ENCODE measurements around the gene CD177.
"Not testable (repeated sequence)": the region's sequence is repeated elsewhere in the genome, so short reads cannot be mapped to it uniquely, and the experiment has no call there.

CD177 gene, protein sequence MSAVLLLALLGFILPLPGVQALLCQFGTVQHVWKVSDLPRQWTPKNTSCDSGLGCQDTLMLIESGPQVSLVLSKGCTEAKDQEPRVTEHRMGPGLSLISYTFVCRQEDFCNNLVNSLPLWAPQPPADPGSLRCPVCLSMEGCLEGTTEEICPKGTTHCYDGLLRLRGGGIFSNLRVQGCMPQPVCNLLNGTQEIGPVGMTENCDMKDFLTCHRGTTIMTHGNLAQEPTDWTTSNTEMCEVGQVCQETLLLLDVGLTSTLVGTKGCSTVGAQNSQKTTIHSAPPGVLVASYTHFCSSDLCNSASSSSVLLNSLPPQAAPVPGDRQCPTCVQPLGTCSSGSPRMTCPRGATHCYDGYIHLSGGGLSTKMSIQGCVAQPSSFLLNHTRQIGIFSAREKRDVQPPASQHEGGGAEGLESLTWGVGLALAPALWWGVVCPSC

DNA sequence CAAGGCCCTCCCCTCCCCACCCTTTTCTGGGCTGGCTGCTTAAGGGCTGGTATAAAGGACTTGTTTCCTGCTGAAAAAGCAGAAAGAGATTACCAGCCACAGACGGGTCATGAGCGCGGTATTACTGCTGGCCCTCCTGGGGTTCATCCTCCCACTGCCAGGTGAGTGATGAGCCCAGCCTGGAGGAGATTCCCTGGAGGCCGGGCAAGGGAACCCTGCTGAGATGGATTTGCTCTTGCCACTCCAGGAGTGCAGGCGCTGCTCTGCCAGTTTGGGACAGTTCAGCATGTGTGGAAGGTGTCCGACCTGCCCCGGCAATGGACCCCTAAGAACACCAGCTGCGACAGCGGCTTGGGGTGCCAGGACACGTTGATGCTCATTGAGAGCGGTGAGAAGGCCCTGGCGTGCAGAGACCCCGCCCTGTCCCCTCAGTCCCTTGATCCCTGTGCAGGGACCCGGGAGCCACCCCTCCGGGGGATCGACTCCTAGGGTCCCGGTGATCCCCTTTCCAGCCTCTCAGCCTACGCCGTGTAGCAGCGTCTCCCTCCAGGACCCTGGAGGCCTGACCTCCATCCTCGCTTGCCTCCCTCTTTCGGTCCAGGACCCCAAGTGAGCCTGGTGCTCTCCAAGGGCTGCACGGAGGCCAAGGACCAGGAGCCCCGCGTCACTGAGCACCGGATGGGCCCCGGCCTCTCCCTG, at the start of gene CD177:
Gene CD177, plus strand, starts transcription at position 81 of the 699 bp plus-strand sequence. Its CDS starts 29 bp downstream, at position 110.
- no peak for DNase-seq (ENCODE audit: low read depth)

DNA sequence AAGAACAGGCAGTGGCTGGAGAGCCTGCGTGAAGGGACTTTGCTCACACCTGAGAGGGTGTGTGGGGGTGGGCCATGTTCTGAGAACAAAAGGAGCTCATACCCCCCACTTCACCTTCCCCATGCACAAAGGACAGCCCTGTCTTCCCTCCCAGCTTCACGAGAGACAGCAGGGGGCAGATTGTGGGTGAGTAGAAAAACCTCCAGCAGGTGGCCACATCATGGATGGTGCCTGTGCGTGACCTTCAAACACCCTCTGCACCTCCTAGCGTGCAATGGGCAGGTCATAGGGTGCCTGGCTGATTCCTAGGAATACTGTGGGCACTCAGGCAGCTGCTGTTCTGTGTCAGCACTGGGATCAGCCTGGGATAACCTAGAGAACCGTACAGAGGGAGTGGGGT, 47.8 kb upstream of the CD177 start:
- DNase-seq (ENCODE audit: low read depth): no peak

DNA sequence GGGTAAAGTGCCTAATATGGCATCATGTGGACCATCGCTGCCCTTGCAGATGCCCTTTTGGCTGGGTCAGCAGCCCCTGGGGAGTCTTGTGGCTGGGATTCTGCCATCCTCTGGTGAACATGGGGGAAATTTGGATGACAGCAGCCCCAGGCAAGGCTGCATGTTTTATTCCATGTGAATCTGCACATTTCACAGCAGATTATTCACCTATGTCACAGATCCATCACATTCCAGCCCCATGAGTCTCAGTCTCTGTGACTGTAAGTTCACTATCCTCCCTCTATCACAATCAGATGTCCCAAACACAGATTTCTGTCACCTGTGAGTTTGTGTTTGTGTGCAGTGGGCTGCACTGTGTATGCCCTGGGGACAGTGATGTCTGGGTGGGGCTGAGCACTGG, 47.4 kb upstream of the CD177 start:
- no peak for DNase-seq (ENCODE audit: low read depth)

DNA sequence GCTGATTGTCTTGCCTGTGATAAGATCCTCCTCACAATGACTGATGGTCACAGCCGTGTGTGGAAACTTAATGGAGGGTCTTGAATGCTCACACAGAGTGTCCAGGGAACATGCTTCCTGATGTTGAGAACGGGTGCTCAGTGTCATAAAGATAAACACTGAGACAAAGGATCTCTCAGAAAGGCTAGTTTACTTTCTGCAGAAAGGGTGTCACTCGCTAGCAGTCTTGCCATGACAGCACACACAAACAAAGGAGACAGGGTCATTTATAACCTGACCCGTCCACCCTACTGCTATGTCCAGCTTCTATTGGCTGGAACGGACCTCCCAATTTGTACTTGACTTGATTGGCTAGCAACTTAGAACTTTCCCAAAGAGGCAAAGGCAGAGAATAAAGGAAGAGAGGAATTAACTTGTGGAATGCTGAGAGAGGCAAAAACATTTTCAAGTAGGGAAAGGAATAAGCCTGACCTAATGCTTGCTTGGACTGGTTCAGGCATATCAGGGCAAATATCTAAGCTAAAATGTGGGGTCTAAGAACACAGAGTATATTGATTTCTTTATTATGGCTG, 45.2 kb upstream of the CD177 start:
- DNase-seq (ENCODE audit: low read depth): no peak

DNA sequence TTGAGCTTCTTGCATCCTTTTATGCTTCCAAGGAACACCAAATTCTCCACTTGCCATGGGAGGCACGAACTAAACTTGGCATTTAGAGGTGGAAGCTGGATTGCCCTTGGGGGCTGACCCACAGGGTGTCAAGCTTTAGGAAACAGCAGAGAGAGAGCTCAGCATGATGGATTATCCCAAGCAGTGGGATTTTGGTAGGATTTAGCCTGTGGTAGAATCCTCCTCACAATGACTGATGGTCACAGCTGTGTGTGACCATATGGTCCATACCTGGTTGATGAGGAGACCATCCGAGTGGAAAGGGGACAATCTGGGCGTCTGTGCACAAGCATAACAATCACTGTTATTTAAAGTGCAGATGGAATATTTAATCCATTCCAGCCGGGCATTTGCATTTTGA, 44.0 kb upstream of the CD177 start:
- no peak for DNase-seq (ENCODE audit: low read depth)

DNA sequence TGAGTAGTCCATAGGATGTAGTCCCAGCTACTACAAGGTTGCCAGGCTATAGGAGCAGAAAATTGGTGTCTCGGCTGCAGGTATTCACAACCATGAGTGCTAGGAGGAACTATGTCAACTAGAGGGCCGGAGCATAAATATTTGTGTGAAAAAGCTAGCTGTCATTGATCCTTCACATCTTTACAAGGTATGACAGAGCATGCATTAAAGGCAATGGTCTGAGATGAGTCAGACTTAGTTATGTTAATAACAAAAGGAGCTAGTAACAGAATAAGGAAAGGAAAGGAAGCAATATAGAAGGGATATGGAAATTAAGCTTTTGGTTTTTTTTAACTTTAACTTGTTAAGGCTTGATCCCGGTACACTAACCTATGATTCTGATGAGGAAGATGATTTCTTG, 43.3 kb upstream of the CD177 start:
- DNase-seq (ENCODE audit: low read depth): no peak

DNA sequence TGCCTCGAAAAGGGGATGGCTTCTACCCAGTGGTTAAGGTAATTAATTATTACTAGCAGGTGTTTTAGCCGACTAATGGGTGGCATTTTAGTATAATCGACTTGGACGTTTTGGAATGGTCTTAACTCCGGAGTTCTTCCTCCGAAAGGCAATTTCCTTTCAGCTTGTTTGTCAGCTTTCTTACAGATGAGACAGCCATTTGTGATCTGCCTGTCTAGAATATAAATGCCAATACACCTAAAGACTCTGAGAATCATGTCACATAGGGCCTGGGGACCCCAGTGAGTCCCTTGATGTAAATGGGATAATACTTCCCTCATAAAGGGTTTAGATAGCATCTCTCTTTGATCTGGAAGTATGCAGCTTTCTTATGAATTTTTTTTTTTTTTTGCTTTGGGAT, 42.2 kb upstream of the CD177 start:
- no peak for DNase-seq (ENCODE audit: low read depth)

DNA sequence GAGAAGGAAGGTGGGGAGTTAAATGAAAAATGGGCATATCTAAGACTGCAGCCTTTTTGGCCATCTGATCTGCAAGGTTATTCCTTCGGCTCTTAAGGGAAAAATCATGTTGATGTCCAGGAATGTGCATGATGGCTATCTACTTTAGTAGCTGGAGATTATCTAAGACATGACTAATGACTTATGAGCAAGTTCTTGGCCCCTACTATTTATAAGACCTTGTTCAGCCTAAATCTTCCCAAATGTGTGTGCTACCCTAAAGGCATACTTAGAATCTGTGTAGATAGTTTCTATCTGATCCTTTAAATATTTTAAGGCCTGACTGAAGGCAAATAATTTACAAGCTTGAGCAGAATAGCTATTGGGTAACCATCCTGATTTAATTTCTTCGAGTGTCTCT, 41.8 kb upstream of the CD177 start:
- DNase-seq (ENCODE audit: low read depth): no peak

DNA sequence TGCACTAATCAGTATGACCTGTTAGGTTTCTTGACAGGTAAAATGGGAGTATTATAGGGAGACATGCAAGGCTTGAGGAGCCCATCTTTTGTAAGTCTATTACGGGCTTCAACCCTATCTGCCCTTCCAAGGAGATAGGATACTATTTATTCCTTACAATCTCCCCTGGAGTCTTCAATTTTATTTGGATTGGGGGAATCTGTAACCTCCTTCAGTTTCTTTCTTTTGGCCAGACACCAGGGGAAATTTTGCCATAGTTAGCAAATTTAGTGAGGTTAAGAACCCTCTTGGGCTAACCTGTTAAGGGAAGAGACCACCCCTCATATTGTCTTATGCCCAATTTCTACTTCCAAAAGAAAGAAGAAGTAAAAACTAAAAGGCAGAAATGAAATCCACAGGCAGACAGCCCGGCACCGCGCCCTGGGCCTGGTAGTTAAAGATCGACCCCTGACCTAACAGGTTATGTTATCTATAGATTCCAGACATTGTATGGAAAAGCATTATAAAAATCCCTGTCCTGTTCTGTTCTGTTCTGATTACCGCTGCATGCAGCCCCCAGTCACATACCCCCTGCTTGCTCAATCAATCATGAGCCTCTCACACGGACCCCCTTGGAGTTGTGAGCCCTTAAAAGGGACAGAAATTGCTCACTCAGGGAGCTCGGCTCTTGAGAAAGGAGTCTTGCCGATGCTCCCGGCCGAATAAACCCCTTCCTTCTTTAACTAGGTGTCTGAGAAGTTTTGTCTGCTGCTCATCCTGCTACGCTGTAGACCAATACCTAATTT, 39.6 kb upstream of the CD177 start:
- no peak for DNase-seq (ENCODE audit: low read depth)

DNA sequence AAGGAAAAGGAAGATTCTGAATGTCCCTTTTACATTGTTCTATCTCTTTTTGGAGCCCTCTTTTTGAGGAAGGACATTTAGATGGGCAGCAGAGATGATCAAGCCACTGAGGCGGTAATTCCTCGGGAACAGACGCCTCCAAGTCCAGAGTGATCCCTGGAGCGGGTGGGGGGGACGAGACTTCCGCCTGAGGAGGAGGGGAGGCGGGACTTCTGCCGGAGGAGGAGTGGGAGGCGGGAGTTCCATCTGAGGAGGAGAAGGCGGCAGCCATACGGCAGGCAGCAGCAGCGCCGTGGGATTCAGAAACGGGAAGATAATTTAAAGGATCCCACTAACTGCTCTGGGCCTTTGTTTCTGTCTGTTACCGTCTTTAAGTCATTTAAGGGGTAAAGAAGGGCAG, 37.6 kb upstream of the CD177 start:
- no peak for DNase-seq (ENCODE audit: low read depth)

DNA sequence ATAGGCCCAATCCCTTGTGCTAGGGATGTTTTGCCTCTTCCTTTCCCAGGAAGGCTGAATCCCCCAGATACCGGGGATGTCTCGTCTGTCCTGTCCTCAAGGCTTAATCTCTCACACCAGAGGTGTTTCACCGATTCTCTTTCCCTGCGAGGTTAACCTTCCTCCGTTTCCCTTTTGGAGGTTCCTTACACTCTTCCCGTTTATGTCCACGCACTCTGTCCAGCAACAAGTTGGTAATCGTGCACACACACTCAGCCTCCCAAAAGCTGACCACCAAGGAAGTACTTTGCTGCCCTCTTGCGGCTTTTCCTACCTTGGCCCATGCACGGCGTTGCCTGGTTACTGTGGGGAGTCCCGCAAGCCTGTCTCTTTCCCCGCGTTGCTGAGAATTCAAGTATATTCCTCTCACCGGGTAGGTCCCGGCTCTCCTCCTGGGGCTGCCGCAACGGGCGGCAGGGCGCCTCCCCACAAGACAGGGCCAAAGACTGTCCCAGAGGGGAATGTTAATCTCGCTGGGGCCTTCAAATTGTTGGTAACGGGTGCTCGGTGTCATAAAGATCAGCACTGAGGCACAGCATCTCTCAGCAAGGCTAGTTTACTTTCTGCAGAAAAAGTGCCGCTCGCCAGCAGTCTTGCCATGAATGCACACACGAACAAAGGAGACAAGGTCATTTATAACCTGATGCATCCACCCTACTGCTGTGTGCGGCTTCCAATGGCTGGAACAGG, 36.7 kb upstream of the CD177 start:
- DNase-seq (ENCODE audit: low read depth): no peak

DNA sequence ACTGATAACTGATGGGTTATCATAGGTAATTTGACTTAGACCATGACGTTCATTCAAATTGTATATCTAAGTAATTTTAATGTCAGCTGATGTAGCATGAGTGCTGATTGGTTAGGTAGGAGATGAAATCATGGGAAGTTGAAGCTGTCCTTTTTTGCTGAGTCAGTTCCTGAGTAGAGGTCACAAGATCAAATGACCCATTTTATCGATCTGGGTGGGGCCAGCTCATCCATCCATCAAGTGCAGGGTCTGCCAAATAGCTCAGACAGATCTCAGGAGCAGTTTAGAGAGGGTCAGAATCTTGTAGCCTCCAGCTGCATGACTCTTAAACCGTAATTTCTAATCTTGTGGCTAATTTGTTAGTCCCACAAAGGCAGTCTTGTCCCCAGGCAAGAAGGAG, 35.3 kb upstream of the CD177 start:
- no peak for DNase-seq (ENCODE audit: low read depth)

DNA sequence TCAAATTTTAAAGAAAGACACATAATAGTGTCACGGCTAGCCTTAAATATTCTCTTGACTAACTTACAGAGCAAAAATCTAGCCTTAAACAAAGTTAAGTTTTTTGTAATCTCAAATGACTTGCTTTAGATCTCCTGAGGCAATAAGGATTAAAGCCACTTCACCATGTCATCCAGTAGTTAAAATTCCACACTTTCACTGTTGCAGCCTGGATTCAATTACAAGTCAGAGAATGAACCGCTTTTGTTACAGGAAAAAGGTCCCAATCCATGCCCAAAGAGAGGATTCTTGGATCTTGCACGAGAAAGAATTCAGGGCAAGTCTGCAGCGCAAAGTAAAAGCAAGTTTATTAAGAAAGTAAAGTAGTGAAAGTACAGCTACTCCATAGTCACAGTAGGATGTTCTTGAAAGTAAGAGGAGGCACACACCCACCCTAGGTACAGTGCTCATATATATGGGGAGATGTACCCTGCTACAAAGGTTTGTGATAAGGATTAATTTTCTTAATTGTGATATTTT, 34.6 kb upstream of the CD177 start:
- no peak for DNase-seq (ENCODE audit: low read depth)

DNA sequence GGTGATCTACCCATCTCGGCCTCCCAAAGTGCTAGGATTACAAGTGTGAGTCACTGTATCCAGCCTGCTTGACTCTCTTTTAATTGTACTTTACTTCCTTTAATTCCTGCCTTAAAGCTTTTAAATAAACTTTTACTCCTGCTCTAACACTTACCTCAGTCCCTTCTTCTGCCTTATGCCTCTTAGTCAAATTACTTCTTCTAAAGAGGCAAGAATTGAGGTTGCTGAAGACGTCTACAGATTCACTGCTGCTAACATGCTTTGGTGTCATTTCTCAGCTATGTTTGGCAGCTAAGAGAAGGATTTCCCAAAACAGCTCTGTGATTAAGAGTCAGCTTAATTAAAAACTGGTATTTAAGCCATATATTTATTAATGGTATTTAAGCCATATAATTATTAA, 32.9 kb upstream of the CD177 start:
- DNase-seq (ENCODE audit: low read depth): no peak

DNA sequence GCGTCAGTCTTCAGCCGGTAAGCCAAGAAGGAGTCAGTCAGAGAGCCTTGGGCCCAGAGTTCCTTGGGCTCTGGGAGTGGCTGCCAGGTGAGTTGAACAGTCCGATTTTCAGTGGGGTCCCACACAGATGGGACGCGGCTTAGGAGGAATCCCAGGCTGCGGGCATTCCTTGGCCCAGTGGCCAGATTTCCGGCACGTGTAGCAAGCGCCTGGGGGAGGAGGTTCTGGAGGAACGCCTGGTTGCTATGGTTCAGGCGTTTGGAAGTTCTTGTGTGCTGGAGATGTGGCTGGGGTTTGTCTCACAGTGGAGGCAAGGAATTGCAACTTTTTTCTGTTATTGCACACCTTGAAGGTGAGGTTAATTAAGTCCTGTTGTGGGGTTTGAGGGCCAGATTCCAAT, 26.7 kb upstream of the CD177 start:
- not testable (repeated sequence) for DNase-seq (ENCODE audit: low read depth)

DNA sequence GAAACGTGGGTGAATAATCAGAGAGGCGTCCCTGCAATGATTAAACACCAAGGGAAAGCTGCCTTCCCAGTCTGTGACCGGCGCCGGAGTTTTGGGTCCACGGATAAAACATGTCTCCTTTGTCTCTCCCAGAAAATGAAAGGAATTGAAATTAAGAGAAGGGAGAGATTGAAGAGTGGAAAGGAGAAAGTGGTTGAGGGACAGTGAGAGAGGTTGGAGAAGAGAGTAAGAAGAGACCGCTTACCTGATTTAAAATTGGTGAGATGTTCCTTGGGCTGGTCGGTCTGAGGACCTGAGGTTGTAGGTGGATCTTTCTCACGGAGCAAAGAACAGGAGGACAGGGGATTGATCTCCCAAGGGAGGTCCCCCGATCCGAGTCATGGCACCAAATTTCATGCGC, 24.9 kb upstream of the CD177 start:
- DNase-seq (ENCODE audit: low read depth): not testable (repeated sequence)

DNA sequence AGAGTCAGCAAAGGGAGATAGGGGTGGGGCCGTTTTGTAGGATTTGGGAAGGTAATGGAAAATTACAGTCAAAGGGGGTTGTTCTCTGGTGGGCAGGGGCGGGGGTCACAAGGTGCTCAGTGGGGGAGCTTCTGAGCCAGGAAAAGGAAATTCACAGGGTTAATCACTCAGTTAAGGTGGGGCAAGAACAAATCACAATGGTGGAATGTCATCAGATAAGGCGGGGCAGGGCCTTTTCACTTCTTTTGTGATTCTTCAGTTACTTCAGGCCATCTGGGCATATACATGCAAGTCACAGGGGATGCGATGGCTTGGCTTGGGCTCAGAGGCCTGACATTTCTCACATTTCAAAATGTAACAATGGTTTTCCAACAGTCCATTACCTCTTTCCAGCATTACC, 24.4 kb upstream of the CD177 start:
- not testable (repeated sequence) for DNase-seq (ENCODE audit: low read depth)

DNA sequence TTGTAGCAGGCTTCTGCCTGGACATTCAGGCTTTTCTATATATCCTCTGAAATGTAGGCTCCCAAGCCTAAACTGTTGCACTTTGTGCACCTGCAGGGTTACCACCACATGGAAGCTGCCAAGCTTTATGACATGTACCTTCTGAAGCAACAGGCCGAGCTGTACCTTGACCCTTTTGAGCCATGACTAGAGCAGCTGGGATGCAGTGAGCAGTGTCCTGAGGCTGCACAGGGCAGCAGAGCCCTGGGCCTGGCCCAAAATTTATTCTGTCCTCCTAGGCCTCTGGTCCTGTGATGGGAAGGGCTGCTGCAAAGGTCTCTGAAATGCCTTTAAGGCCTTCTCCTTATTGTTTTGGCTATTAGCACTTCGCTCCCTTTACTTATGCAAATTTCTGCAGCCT, 23.5 kb upstream of the CD177 start:
- no peak for DNase-seq (ENCODE audit: low read depth)

DNA sequence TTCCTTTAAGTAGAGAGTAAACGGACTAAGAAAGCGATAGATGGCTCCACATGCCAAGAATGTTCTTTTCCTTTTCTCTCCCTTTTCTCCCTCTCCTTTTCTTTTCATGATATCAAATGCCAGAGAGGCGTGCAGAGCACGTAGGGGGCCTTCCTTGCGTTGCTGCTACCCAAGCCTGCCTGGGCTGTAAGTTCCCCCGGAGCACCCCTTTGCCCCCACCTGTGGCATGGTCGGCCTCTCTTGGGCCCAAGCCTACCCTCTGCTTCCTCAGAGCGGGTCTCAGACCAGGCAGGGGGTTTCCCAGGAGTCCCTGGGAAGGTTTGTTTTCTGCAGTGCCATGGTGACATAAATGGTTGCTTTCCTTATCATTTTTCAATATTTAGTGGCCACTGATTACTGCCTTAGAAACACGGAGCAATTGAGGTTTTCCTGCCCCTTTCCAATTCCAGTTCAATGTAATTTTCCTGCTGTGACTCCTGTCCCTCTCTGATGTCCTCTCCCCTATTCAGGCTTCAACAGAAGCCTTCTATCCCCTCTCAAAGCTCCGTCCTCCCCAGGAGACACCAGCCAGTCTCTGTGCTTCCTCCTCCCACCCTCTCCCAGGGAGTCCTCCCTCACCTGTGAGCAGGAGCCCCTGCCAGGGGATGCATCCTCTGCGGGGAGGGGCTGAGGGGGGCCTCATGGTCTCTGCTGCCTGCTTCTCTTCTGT, 22.6 kb upstream of the CD177 start:
- no peak for DNase-seq (ENCODE audit: low read depth)

DNA sequence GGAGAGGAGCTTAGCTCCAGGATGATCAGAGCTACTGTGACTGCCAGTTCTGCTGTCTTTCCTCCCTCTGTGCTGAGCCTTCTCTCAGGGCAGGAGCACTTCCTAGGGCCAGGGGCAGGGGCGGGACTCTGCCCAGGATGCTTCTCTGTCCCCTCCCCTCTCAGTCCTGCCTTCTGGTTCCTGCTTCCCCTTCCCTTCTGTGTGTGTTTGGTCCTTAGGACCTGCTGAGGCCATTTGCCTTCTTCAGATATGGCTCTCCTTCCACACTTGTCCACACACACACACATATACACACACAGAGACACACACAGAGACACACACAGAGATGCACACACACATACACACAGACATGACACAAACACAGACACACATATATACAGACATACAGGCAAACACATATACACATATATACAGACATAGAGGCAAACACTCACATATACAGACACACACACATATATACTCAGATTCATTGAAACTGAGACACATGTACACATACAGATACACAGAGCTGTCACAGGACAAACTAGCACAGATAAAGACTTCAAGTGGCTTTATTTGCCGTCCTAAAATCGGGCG, 22.0 kb upstream of the CD177 start:
- DNase-seq (ENCODE audit: low read depth): no peak

All from activated T-cell treated with anti-CD3 and anti-CD28 coated beads for 48 hours (primary cell).